Vagina (tissue), 2 donors: ENCODE measurements around the gene FAM13B. TPM values are rescaled to one million over a fixed set of nuclear protein-coding genes. Genes with fewer than 3 reads are reported as not detected.
"Not testable (repeated sequence)": the region's sequence is repeated elsewhere in the genome, so short reads cannot be mapped to it uniquely, and the experiment has no call there.

Source experiments
- DNase-seq, 2 donors: peaks; one replicate each; pipeline ENCODE4 v3.0.0-alpha.2; 2017; ENCODE audit errors: extremely low spot score in 2 of 2
- H3K27ac ChIP-seq: fragments of 200-600 bp; sonication (generic); one replicate; pipeline ENCODE4 v1.5.1; 2019
- H3K27me3 ChIP-seq: fragments of 200-600 bp; sonication (generic); one replicate; pipeline ENCODE4 v1.5.1; 2019
- H3K36me3 ChIP-seq, 2 donors: fragments of 200-600 bp; sonication (generic); one replicate each; pipeline ENCODE4 v1.5.1; 2017 to 2019
- H3K4me1 ChIP-seq: fragments of 200-600 bp; sonication (generic); one replicate; pipeline ENCODE4 v1.5.1; 2019
- H3K4me3 ChIP-seq, 2 donors: fragments of 200-600 bp; sonication (generic); 1 replicate in 1 of 2; 2 replicates in 1 of 2; pipeline ENCODE4 v1.5.1; 2016 to 2019
- H3K9me3 ChIP-seq: fragments of 200-600 bp; sonication (generic); one replicate; pipeline ENCODE4 v1.5.1; 2019
- POLR2A ChIP-seq, 2 donors: fragments of 450-650 bp; IDR thresholded peaks; one replicate each; pipeline ENCODE4 v1.6.1; 2017; ENCODE audit warnings: antibody characterized with exemption in 2 of 2, mild to moderate bottlenecking in 2 of 2, moderate library complexity in 2 of 2
- POLR2AphosphoS5 ChIP-seq, 2 donors: sonication (generic); formaldehyde crosslinking; IDR thresholded peaks; one replicate each; pipeline ENCODE4 v1.9.0; 2017; ENCODE audit warnings: antibody characterized with exemption in 2 of 2, mild to moderate bottlenecking in 2 of 2, low read depth in 1 of 2; ENCODE audit not compliant: insufficient read depth in 1 of 2
- intact Hi-C: fragments of 100-400 bp; cut with DNase I; formaldehyde crosslinking; loops from one replicate; pipeline ENCODE4 v1.15.1; 2023
- total RNA-seq: library from RNA; depleted of rRNA; stranded (reverse); fragments of >200 nt; gene quantifications from one replicate; pipeline ENCODE4 v1.2.3, GENCODE V29; 2016
- TF ChIP-seq, protein P1 (sequence below), 3 experiments: fragments of 450-650 bp in 2 of 3; fragments of 200-600 bp in 1 of 3; sonication (generic) in 1 of 3; IDR thresholded peaks; one replicate each; pipeline ENCODE4 v1.5.1; 2017 to 2019; ENCODE audit warnings: antibody characterized with exemption in 3 of 3, mild to moderate bottlenecking in 2 of 3, moderate library complexity in 2 of 3

The FAM13B gene
- total RNA-seq, 1 donor from 2014 or later: 44.2 TPM

DNA sequence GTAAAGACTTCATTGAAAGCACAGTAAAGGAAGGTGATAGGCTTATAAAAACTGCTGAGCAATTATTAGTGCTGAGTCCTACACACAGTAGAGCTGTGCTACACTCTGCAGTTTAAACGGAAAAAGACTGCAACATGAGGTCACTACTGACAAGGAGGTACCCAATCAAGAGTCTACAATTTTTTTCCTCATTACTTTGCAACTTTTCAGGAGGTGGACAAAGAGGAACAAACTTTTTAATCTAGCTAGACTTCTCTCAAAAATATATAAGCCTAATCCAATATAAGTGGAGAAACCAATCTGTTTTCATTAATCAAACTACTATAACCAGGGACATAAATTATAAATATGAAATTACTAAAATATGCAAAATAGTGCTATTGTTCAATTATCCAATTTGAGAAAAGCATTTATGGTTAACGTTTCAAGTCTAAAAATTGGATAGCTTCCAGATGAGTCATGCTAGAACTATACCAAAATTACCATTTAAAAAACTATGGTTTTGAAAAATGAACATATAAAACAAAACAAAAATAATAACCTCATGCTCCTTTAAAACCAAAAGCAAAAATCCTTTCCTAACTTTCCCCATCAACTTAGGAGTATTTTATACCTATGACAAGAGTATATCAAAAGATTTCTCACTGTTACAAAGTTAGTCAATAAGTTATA, 37.7 kb downstream of the FAM13B start:
- H3K27me3 ChIP-seq: no peaks in the 10 kb centered on the region
- TF ChIP-seq POLR2A (IDR thresholded peaks at IDR 0.05) (no peak), POLR2AphosphoS5 (IDR thresholded peaks at IDR 0.05; ENCODE audit: insufficient read depth in 1 of 2, low read depth in 1 of 2) (no peak)
- TF ChIP-seq, protein P1, sequence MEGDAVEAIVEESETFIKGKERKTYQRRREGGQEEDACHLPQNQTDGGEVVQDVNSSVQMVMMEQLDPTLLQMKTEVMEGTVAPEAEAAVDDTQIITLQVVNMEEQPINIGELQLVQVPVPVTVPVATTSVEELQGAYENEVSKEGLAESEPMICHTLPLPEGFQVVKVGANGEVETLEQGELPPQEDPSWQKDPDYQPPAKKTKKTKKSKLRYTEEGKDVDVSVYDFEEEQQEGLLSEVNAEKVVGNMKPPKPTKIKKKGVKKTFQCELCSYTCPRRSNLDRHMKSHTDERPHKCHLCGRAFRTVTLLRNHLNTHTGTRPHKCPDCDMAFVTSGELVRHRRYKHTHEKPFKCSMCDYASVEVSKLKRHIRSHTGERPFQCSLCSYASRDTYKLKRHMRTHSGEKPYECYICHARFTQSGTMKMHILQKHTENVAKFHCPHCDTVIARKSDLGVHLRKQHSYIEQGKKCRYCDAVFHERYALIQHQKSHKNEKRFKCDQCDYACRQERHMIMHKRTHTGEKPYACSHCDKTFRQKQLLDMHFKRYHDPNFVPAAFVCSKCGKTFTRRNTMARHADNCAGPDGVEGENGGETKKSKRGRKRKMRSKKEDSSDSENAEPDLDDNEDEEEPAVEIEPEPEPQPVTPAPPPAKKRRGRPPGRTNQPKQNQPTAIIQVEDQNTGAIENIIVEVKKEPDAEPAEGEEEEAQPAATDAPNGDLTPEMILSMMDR (IDR thresholded peaks at IDR 0.05): no peak
- DNase-seq: no peak
- H3K4me1 ChIP-seq: peaks cover 24% of the 10 kb centered on the region
- no peak overlapping the region for H3K4me3 ChIP-seq
- H3K9me3 ChIP-seq: no peaks in the 10 kb centered on the region
- no peaks in the 10 kb centered on the region for H3K36me3 ChIP-seq
- intact Hi-C loops: no loop called here
- H3K27ac ChIP-seq: no peak overlapping the region

DNA sequence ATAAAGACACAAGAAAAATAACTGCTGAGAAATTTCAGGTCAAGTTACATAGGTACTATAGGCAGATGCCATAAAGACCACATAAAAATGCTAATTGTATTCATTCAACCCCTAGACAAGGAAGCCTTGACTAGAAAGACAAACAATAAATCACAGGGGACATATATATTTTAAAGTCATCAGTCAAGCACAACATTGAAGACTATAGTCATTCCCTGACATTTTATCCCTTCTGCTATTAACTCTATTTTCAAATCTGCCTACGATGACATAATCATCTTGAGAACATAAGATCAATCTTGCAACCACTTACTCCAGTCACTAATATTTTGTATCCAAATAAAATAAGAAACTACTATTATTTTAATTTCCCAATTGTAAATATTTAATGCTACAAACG, 38.3 kb downstream of the FAM13B start:
- H3K9me3 ChIP-seq: no peaks in the 10 kb centered on the region
- H3K27me3 ChIP-seq: no peaks in the 10 kb centered on the region
- no peak for DNase-seq
- H3K4me1 ChIP-seq: peaks cover 20% of the 10 kb centered on the region
- TF ChIP-seq POLR2A (IDR thresholded peaks at IDR 0.05): no peak
- TF ChIP-seq POLR2AphosphoS5 (IDR thresholded peaks at IDR 0.05; ENCODE audit: insufficient read depth in 1 of 2, low read depth in 1 of 2): no peak
- TF ChIP-seq, protein P1 (IDR thresholded peaks at IDR 0.05): no peak
- H3K4me3 ChIP-seq: no peak overlapping the region
- H3K36me3 ChIP-seq: no peaks in the 10 kb centered on the region
- no peak overlapping the region for H3K27ac ChIP-seq
- intact Hi-C loops: no loop called here

DNA sequence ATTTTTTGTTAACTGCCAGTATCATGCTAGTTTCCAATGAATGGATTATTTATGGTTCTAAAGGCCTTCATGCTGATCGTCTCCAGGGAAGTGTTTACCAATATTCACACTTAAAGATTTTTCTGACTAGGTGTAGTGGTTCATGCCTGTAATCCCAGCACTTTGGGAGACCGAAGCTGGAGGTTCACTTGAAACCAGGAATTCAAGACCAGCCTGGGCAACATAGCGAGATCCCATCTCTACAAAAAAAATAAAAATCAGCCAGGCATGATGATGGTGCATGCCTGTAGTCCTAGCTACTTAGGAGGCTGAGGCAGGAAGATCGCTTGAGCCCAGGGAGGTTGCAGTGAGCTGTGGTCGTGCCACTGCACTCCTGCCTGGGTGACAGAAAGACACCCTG, 43.5 kb downstream of the FAM13B start:
- Histone ChIP-seq H3K27me3 (no peaks in the 10 kb centered on the region), H3K36me3 (peaks cover 0 to 8% of the 10 kb centered on the region in 2 donors), H3K27ac (no peak overlapping the region), H3K4me3 (no peak overlapping the region), H3K9me3 (no peaks in the 10 kb centered on the region), H3K4me1 (no peaks in the 10 kb centered on the region)
- DNase-seq: no peak
- TF ChIP-seq, protein P1 (IDR thresholded peaks at IDR 0.05): no peak
- TF ChIP-seq POLR2AphosphoS5 (IDR thresholded peaks at IDR 0.05; ENCODE audit: insufficient read depth in 1 of 2, low read depth in 1 of 2): no peak
- intact Hi-C loops: no loop called here

DNA sequence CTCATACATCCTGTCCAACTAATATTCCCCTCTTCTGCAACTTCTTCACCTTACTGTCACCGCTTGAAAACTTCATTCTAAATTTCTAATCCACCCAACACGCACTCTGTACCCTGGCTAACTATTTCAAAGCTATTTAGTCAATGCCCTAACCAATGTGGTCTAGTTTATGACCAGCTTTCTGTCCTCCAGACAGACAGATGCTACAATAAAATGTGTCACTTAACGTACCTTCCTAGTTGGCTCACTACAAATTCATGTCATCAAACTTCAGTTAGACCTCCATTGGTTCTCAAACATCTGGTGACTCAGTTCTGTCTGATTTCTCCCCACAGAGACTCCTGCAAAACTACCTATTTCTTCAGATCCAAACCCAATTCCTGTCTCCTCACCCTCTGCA, 57.7 kb downstream of the FAM13B start:
- TF ChIP-seq, protein P1 (IDR thresholded peaks at IDR 0.05): no peak
- TF ChIP-seq POLR2A (IDR thresholded peaks at IDR 0.05) (no peak), POLR2AphosphoS5 (IDR thresholded peaks at IDR 0.05; ENCODE audit: insufficient read depth in 1 of 2, low read depth in 1 of 2) (no peak)
- H3K27me3 ChIP-seq: no peaks in the 10 kb centered on the region
- no peaks in the 10 kb centered on the region for H3K9me3 ChIP-seq
- no peak for DNase-seq
- intact Hi-C loops: no loop called here
- H3K36me3 ChIP-seq: peaks cover 0 to 6% of the 10 kb centered on the region in 2 donors
- H3K4me1 ChIP-seq: no peaks in the 10 kb centered on the region
- H3K4me3 ChIP-seq: no peak overlapping the region
- H3K27ac ChIP-seq: no peak overlapping the region

DNA sequence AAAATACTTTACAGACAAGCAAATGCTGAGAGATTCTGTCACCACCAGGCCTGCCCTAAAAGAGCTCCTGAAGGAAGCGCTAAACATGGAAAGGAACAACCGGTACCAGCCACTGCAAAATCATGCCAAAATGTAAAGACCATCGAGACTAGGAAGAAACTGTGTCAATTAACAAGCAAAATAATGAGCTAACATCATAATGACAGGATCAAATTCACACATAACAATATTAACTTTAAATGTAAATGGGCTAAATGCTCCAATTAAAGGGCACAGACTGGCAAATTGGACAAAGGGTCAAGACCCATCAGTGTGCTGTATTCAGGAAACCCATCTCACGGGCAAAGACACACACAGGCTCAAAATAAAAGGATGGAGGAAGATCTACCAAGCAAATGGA, 62.5 kb downstream of the FAM13B start:
- DNase-seq, H3K9me3 ChIP-seq, intact Hi-C loops, H3K4me3 ChIP-seq, H3K27ac ChIP-seq, H3K27me3 ChIP-seq, H3K4me1 ChIP-seq, H3K36me3 ChIP-seq: not testable (repeated sequence)
